Karpas-422 (cell line): ENCODE measurements around the gene GPR162. TPM values are rescaled to one million over a fixed set of nuclear protein-coding genes. Genes with fewer than 3 reads are reported as not detected.

ENCODE experiments used
- DNase-seq: peaks from one replicate; pipeline ENCODE4 v3.0.0-alpha.2; 2015
- H2AFZ ChIP-seq: fragments of 200-600 bp; sonication (generic); 2 replicates; pipeline ENCODE4 v1.6.1; 2014; ENCODE audit warnings: antibody characterized with exemption, low read length, mixed read lengths
- H3K27ac ChIP-seq: fragments of 200-600 bp; sonication (generic); 2 replicates; pipeline ENCODE4 v1.5.1; 2014; ENCODE audit warnings: mild to moderate bottlenecking, low read length, moderate library complexity
- H3K27me3 ChIP-seq: fragments of 200-600 bp; sonication (generic); 2 replicates; pipeline ENCODE4 v1.6.1; 2014; ENCODE audit warnings: low read length, mixed read lengths
- H3K36me3 ChIP-seq: fragments of 200-600 bp; sonication (generic); 2 replicates; pipeline ENCODE4 v1.6.1; 2014; ENCODE audit warnings: low read length, mixed read lengths; ENCODE audit not compliant: insufficient read depth
- H3K4me1 ChIP-seq: fragments of 200-600 bp; sonication (generic); 2 replicates; pipeline ENCODE4 v1.6.1; 2014; ENCODE audit warnings: mild to moderate bottlenecking, low read length, mixed read lengths
- H3K4me2 ChIP-seq: fragments of 200-600 bp; sonication (generic); 2 replicates; pipeline ENCODE4 v1.6.1; 2014; ENCODE audit warnings: low read length, low read depth, mild to moderate bottlenecking; ENCODE audit not compliant: poor library complexity, severe bottlenecking
- H3K4me3 ChIP-seq: fragments of 200-600 bp; sonication (generic); 2 replicates; pipeline ENCODE4 v1.5.1; 2014; ENCODE audit warnings: mild to moderate bottlenecking, antibody characterized with exemption, low read length, mixed read lengths
- H3K79me2 ChIP-seq: fragments of 200-600 bp; sonication (generic); 2 replicates; pipeline ENCODE4 v1.6.1; 2014; ENCODE audit warnings: mild to moderate bottlenecking, low read length, mixed read lengths
- H3K9ac ChIP-seq: fragments of 200-600 bp; sonication (generic); 2 replicates; pipeline ENCODE4 v1.6.0; 2014; ENCODE audit warnings: low read length
- H3K9me2 ChIP-seq: fragments of 200-600 bp; sonication (generic), shearing (Covaris generic); replicated peaks from 2 replicates; pipeline ENCODE4 v1.6.0; 2014; ENCODE audit warnings: mild to moderate bottlenecking, low read length, moderate library complexity; ENCODE audit not compliant: insufficient read depth
- H3K9me3 ChIP-seq: fragments of 300-700, 200-600 bp; sonication (generic); 2 replicates; pipeline ENCODE4 v1.6.1; 2014; ENCODE audit warnings: low read length, mixed read lengths
- H4K20me1 ChIP-seq: fragments of 200-600 bp; sonication (generic); 2 replicates; pipeline ENCODE4 v1.6.1; 2014; ENCODE audit warnings: mild to moderate bottlenecking, antibody characterized with exemption, low read length, low read depth; ENCODE audit not compliant: insufficient read depth
- total RNA-seq: library from RNA; depleted of rRNA; stranded (reverse); fragments of >200 nt; shearing (Covaris generic); gene quantifications from 2 replicates; pipeline ENCODE4 v1.2.3, GENCODE V29; 2014; ENCODE audit warnings: low replicate concordance; rRNA removed

GPR162 gene
- not detected in 2 replicates for total RNA-seq

- H2AFZ ChIP-seq, result no peak within 1 kb of the TSS
- H3K4me1 ChIP-seq, result peaks cover 7% of the 10 kb centered on the region
- H3K9me3 ChIP-seq, result no peaks in the 10 kb centered on the region
- H3K4me2 ChIP-seq, result no peak within 1 kb of the TSS
- H3K27me3 ChIP-seq, result no peaks in the 10 kb centered on the region
- H3K4me3 ChIP-seq, result no peak within 1 kb of the TSS
- H3K9me2 ChIP-seq, result no peaks in the 10 kb centered on the region
- no peaks in the 10 kb centered on the region for H4K20me1 ChIP-seq
- H3K36me3 ChIP-seq, result no peaks in the 10 kb centered on the region
- no peak within 1 kb of the TSS for H3K27ac ChIP-seq
- DNase-seq, result no peak
- H3K9ac ChIP-seq, result no peak within 1 kb of the TSS
- no peaks in the 10 kb centered on the region for H3K79me2 ChIP-seq
Measured at GRCh38 chr12:6821591-6822425, at the start of gene GPR162. GPR162 (plus strand) TSS chr12:6821821; CDS start chr12:6823899, 2,078 bp downstream.

- Histone ChIP-seq H3K4me3 (no peak within 1 kb of the TSS), H3K36me3 (no peaks in the 10 kb centered on the region), H3K9me3 (no peaks in the 10 kb centered on the region), H4K20me1 (no peaks in the 10 kb centered on the region), H3K79me2 (no peaks in the 10 kb centered on the region), H3K4me1 (peaks cover 14% of the 10 kb centered on the region), H2AFZ (no peak within 1 kb of the TSS), H3K9me2 (no peaks in the 10 kb centered on the region), H3K27ac (no peak within 1 kb of the TSS), H3K9ac (peak within 1 kb of the TSS; percentile 35; the same call in 1 of the 2 replicates), H3K4me2 (no peak within 1 kb of the TSS), H3K27me3 (no peaks in the 10 kb centered on the region)
- no peak for DNase-seq
Measured at GRCh38 chr12:6772331-6772695, 49.3 kb upstream of the GPR162 start, which contains the start of gene LAG3. LAG3 (plus strand) TSS chr12:6772520; CDS start chr12:6772853, 333 bp downstream.

GRCh38 chr12:6772726-6773589 lies 48.7 kb upstream of the GPR162 start:
- H3K4me3 ChIP-seq, result no peak overlapping the region
- no peak overlapping the region for H3K4me2 ChIP-seq
- no peaks in the 10 kb centered on the region for H3K36me3 ChIP-seq
- peaks cover 14% of the 10 kb centered on the region; the same call in 1 of the 2 replicates for H3K4me1 ChIP-seq
- H3K9me2 ChIP-seq, result no peaks in the 10 kb centered on the region
- H2AFZ ChIP-seq, result no peak overlapping the region
- H3K27ac ChIP-seq, result no peak overlapping the region
- H3K79me2 ChIP-seq, result no peaks in the 10 kb centered on the region
- H3K9ac ChIP-seq, result peak overlapping the region; percentile 35; the same call in 1 of the 2 replicates
- no peak for DNase-seq
- no peaks in the 10 kb centered on the region for H3K9me3 ChIP-seq
- H4K20me1 ChIP-seq, result no peaks in the 10 kb centered on the region
- H3K27me3 ChIP-seq, result no peaks in the 10 kb centered on the region

GRCh38 chr12:6773590-6774351 lies 47.9 kb upstream of the GPR162 start:
- H3K9me3 ChIP-seq, result no peaks in the 10 kb centered on the region
- H4K20me1 ChIP-seq, result no peaks in the 10 kb centered on the region
- no peaks in the 10 kb centered on the region for H3K27me3 ChIP-seq
- H3K36me3 ChIP-seq, result no peaks in the 10 kb centered on the region
- H3K4me3 ChIP-seq, result no peak overlapping the region
- H2AFZ ChIP-seq, result no peak overlapping the region
- H3K9me2 ChIP-seq, result no peaks in the 10 kb centered on the region
- DNase-seq, result no peak
- no peak overlapping the region for H3K27ac ChIP-seq
- H3K4me1 ChIP-seq, result peaks cover 21% of the 10 kb centered on the region
- H3K9ac ChIP-seq, result no peak overlapping the region
- no peaks in the 10 kb centered on the region for H3K79me2 ChIP-seq
- H3K4me2 ChIP-seq, result no peak overlapping the region

GRCh38 chr12:6774499-6775062 lies 47.0 kb upstream of the GPR162 start:
- Histone ChIP-seq H3K36me3 (no peaks in the 10 kb centered on the region), H3K9me2 (no peaks in the 10 kb centered on the region), H3K4me3 (no peak overlapping the region), H3K4me1 (peaks cover 19% of the 10 kb centered on the region), H3K9ac (no peak overlapping the region), H3K27me3 (no peaks in the 10 kb centered on the region), H4K20me1 (no peaks in the 10 kb centered on the region), H3K79me2 (no peaks in the 10 kb centered on the region), H3K4me2 (no peak overlapping the region), H3K27ac (no peak overlapping the region), H3K9me3 (no peaks in the 10 kb centered on the region), H2AFZ (no peak overlapping the region)
- no peak for DNase-seq

- no peaks in the 10 kb centered on the region for H3K79me2 ChIP-seq
- H3K9ac ChIP-seq, result no peak overlapping the region
- H3K4me1 ChIP-seq, result peaks cover 19% of the 10 kb centered on the region
- no peak overlapping the region for H3K4me3 ChIP-seq
- DNase-seq, result no peak
- no peaks in the 10 kb centered on the region for H4K20me1 ChIP-seq
- no peaks in the 10 kb centered on the region for H3K9me2 ChIP-seq
- no peaks in the 10 kb centered on the region for H3K9me3 ChIP-seq
- no peak overlapping the region for H3K27ac ChIP-seq
- no peak overlapping the region for H2AFZ ChIP-seq
- no peaks in the 10 kb centered on the region for H3K27me3 ChIP-seq
- peak overlapping the region; percentile 24 for H3K4me2 ChIP-seq
- no peaks in the 10 kb centered on the region for H3K36me3 ChIP-seq
Measured at GRCh38 chr12:6775185-6776174, 46.1 kb upstream of the GPR162 start.

- peaks cover 15% of the 10 kb centered on the region for H3K4me1 ChIP-seq
Measured at GRCh38 chr12:6777386-6777785, 44.2 kb upstream of the GPR162 start.

More at GRCh38 chr12:6777386-6777785, 44.2 kb upstream of the GPR162 start:
- Histone ChIP-seq H3K4me2 (no peak overlapping the region), H2AFZ (no peak overlapping the region), H3K9ac (no peak overlapping the region; the same call in 1 of the 2 replicates), H3K27ac (no peak overlapping the region), H3K36me3 (no peaks in the 10 kb centered on the region), H3K79me2 (no peaks in the 10 kb centered on the region), H3K4me3 (no peak overlapping the region), H4K20me1 (no peaks in the 10 kb centered on the region), H3K27me3 (no peaks in the 10 kb centered on the region), H3K9me2 (no peaks in the 10 kb centered on the region), H3K9me3 (no peaks in the 10 kb centered on the region)
- DNase-seq, result no peak
